MM.1S (cell line): ENCODE results near the gene KDM5A.

ENCODE experiments used
- DNase-seq: peaks from one replicate; pipeline ENCODE4 v3.0.0-alpha.2; 2015
- H2AFZ ChIP-seq: fragments of 300-600 bp; sonication (generic); 2 replicates; pipeline ENCODE4 v1.6.0; 2016; ENCODE audit warnings: antibody characterized with exemption, low read length
- H3F3A ChIP-seq: fragments of 300-600 bp; sonication (generic); 2 replicates; pipeline ENCODE4 v1.6.1; 2016; ENCODE audit warnings: mild to moderate bottlenecking, antibody characterized with exemption, low read length, moderate library complexity, mixed read lengths; ENCODE audit not compliant: insufficient read depth
- H3K27ac ChIP-seq: fragments of 300-600 bp; sonication (generic); 2 replicates; pipeline ENCODE4 v1.5.1; 2016; ENCODE audit warnings: mild to moderate bottlenecking, low read length
- H3K27me3 ChIP-seq: fragments of 300-600 bp; sonication (generic); replicated peaks from 2 replicates; pipeline ENCODE4 v1.6.0; 2016; ENCODE audit warnings: low read length; ENCODE audit not compliant: insufficient read depth
- H3K36me3 ChIP-seq: fragments of 300-600 bp; sonication (generic); replicated peaks from 2 replicates; pipeline ENCODE4 v1.6.1; 2016; ENCODE audit warnings: mild to moderate bottlenecking, low read length, mixed read lengths; ENCODE audit not compliant: insufficient read depth
- H3K4me1 ChIP-seq: fragments of 300-600 bp; sonication (generic); 2 replicates; pipeline ENCODE4 v1.6.1; 2016; ENCODE audit warnings: low read length, mixed read lengths
- H3K4me2 ChIP-seq: fragments of 300-600 bp; sonication (generic); 2 replicates; pipeline ENCODE4 v1.6.0; 2016; ENCODE audit warnings: low read depth, low read length
- H3K4me3 ChIP-seq: fragments of 300-600 bp; sonication (generic); 2 replicates; pipeline ENCODE4 v1.5.1; 2016; ENCODE audit warnings: low read length, mixed read lengths
- H3K79me2 ChIP-seq: fragments of 300-600 bp; sonication (generic); 2 replicates; pipeline ENCODE4 v1.6.1; 2016; ENCODE audit warnings: mixed run types, low read length, mixed read lengths
- H3K9ac ChIP-seq: fragments of 300-600 bp; sonication (generic); 2 replicates; pipeline ENCODE4 v1.6.1; 2016; ENCODE audit warnings: low read length, mixed read lengths
- H3K9me2 ChIP-seq: fragments of 300-600 bp; sonication (generic); replicated peaks from 2 replicates; pipeline ENCODE4 v1.6.1; 2016; ENCODE audit warnings: mild to moderate bottlenecking, low read length, mixed read lengths; ENCODE audit not compliant: insufficient read depth
- H3K9me3 ChIP-seq: fragments of 300-600 bp; sonication (generic); replicated peaks from 2 replicates; pipeline ENCODE4 v1.6.1; 2016; ENCODE audit warnings: mild to moderate bottlenecking, low read length, mixed read lengths; ENCODE audit not compliant: insufficient read depth
- H4K20me1 ChIP-seq: fragments of 300-600 bp; sonication (generic); 2 replicates; pipeline ENCODE4 v1.6.1; 2016; ENCODE audit warnings: mild to moderate bottlenecking, low read length, moderate library complexity, mixed read lengths; ENCODE audit not compliant: insufficient read depth
- EZH2 ChIP-seq: fragments of 300-600 bp; sonication (generic); optimal IDR thresholded peaks from 2 replicates; pipeline ENCODE3; 2017; ENCODE audit warnings: low read depth, mild to moderate bottlenecking, antibody characterized with exemption, low read length, mixed read lengths
- EZH2phosphoT487 ChIP-seq: fragments of 300-600 bp; sonication (generic); IDR thresholded peaks from 2 replicates; pipeline ENCODE4 v1.6.1; 2018; ENCODE audit warnings: antibody characterized with exemption, low read length
- TF ChIP-seq, protein P1 (sequence below): fragments of 300-600 bp; sonication (generic); IDR thresholded peaks from 2 replicates; pipeline ENCODE4 v1.5.1; 2016; ENCODE audit warnings: antibody characterized with exemption, low read length, mixed read lengths

The KDM5A gene

DNA sequence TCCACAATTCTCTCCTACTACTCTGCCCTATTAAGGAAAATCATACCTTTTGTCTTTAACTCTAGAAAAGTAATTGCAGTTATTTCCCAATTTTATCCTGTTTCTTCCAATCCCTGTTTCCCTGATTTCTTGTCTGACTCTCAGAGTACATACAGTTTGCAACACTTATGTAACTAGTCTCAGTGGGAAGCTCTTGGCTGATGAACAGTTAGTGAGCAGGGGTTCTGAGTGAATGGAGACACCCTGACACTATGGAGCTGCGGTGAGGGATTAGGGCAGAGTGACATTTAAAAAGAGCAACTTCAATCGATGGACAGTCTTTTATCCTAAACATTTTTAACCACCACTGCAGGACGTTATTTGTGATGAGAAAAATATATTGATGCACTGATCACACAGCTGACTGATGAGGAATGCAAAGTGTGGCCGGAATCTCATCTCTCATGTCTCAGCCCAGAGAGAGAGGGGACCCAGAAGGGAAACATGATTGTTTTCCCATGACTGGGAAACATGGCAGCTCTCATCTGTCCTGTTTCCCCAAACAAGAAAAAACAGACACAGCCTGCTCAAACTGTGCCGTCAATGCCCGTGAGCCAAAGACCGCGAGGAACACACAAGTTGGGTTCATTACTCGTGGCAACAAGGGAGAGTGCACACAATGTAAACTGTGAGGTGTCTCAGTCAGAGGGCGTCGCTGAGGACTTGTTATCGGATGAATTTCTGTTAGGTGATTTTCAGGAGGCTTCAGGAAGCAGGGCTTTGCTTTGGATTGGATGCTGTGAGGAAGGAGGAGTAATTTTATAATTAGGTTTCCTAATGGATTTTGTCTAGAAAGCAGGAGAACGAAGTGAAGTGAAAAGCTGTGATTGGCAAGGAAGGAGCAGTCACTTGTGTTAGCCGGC is 121.3 kb downstream of the KDM5A start:
- Histone ChIP-seq H3K79me2 (no peaks in the 10 kb centered on the region), H3K27ac (no peak overlapping the region), H4K20me1 (no peaks in the 10 kb centered on the region), H3K4me3 (no peak overlapping the region), H3K36me3 (no peaks in the 10 kb centered on the region), H3K4me2 (no peak overlapping the region), H3F3A (no peaks in the 10 kb centered on the region), H3K4me1 (no peaks in the 10 kb centered on the region), H3K9me2 (no peaks in the 10 kb centered on the region), H3K9me3 (no peaks in the 10 kb centered on the region), H3K27me3 (no peaks in the 10 kb centered on the region), H3K9ac (no peak overlapping the region), H2AFZ (no peak overlapping the region)
- TF ChIP-seq EZH2phosphoT487 (no peak), EZH2 (no peak)
- TF ChIP-seq, protein P1, sequence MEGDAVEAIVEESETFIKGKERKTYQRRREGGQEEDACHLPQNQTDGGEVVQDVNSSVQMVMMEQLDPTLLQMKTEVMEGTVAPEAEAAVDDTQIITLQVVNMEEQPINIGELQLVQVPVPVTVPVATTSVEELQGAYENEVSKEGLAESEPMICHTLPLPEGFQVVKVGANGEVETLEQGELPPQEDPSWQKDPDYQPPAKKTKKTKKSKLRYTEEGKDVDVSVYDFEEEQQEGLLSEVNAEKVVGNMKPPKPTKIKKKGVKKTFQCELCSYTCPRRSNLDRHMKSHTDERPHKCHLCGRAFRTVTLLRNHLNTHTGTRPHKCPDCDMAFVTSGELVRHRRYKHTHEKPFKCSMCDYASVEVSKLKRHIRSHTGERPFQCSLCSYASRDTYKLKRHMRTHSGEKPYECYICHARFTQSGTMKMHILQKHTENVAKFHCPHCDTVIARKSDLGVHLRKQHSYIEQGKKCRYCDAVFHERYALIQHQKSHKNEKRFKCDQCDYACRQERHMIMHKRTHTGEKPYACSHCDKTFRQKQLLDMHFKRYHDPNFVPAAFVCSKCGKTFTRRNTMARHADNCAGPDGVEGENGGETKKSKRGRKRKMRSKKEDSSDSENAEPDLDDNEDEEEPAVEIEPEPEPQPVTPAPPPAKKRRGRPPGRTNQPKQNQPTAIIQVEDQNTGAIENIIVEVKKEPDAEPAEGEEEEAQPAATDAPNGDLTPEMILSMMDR = no peak
- DNase-seq = no peak

DNA sequence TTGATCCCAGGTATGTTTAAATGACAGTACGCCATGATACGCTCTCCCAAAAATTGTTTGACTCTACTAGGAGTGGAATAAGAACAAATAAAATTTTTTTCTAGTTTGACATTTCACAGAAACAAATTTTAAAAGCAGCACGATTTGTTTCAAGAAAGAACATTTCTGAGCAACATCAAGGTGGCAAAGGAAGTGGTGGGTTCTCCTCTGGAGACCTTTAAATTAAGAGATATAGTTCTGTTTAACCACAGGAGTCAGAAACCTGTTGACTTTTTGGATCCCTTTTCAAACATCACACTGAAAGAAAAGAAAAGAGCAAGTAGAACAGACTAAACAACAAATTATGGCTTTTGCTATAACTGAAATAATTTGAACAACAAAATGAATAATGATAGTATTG is 124.0 kb downstream of the KDM5A start:
- Histone ChIP-seq H4K20me1 (no peaks in the 10 kb centered on the region), H2AFZ (no peak overlapping the region), H3K27me3 (no peaks in the 10 kb centered on the region), H3K36me3 (no peaks in the 10 kb centered on the region), H3K9me3 (no peaks in the 10 kb centered on the region), H3K4me1 (no peaks in the 10 kb centered on the region), H3K4me2 (no peak overlapping the region), H3K4me3 (no peak overlapping the region), H3K9me2 (no peaks in the 10 kb centered on the region), H3F3A (no peaks in the 10 kb centered on the region), H3K27ac (no peak overlapping the region), H3K9ac (no peak overlapping the region), H3K79me2 (no peaks in the 10 kb centered on the region)
- TF ChIP-seq, protein P1 = no peak
- TF ChIP-seq EZH2 (no peak), EZH2phosphoT487 (no peak)
- no peak for DNase-seq

DNA sequence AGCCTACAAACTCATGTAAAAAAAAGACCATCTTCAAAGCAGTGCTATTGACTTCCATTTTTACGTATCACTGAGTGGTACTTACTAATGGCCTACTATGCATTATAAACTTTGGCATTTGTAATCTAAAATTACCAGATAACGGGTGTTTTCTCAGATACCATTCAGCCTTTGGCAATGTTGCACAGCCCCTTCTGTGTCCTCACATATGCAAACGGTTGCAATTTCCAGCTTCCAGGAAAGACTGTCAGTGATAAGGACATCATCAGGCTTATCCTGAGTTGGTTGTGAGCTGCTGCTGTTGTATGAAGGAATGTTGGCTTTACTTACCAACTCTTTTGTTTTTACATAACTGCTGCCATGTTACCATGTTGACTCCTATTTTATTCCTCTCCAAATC is 124.9 kb downstream of the KDM5A start:
- no peaks in the 10 kb centered on the region for H3K36me3 ChIP-seq
- TF ChIP-seq, protein P1 = no peak
- TF ChIP-seq EZH2phosphoT487 = no peak
- TF ChIP-seq EZH2 = no peak
- no peaks in the 10 kb centered on the region for H3K4me1 ChIP-seq
- no peak overlapping the region for H2AFZ ChIP-seq
- no peak overlapping the region for H3K27ac ChIP-seq
- H3K79me2 ChIP-seq = no peaks in the 10 kb centered on the region
- H3K9me2 ChIP-seq = no peaks in the 10 kb centered on the region
- DNase-seq = no peak
- H3K9me3 ChIP-seq = no peaks in the 10 kb centered on the region
- peaks cover 8% of the 10 kb centered on the region for H3K27me3 ChIP-seq
- H3K9ac ChIP-seq = no peak overlapping the region
- H4K20me1 ChIP-seq = no peaks in the 10 kb centered on the region
- H3K4me3 ChIP-seq = no peak overlapping the region
- no peaks in the 10 kb centered on the region for H3F3A ChIP-seq
- no peak overlapping the region for H3K4me2 ChIP-seq
